ENCODE data around the gene CCT6B. TPM values are rescaled to one million over a fixed set of nuclear protein-coding genes. Genes with fewer than 3 reads are reported as not detected.

Gene CCT6B
- polyA plus RNA-seq, 1 donor from 2014 or later = 2.1 TPM

GRCh38 chr17:34998205-34998604, 36.9 kb upstream of the CCT6B start:
- no peak overlapping the region for H3K4me2 ChIP-seq (ENCODE audit: low read length)
- no peak overlapping the region for H3K4me3 ChIP-seq (ENCODE audit: low read length)
- TF ChIP-seq MXI1 (conservative IDR thresholded peaks at IDR 0.05; ENCODE audit: poor library complexity, severe bottlenecking) (no peak), CTCF (IDR thresholded peaks at IDR 0.05; ENCODE audit: poor library complexity, severe bottlenecking) (peak; percentile 62), RAD21 (conservative IDR thresholded peaks at IDR 0.05) (peak; percentile 69), EP300 (conservative IDR thresholded peaks at IDR 0.05; ENCODE audit: poor library complexity, severe bottlenecking) (no peak), SMC3 (conservative IDR thresholded peaks at IDR 0.05; ENCODE audit: poor library complexity) (peak; percentile 63), POLR2AphosphoS5 (IDR thresholded peaks at IDR 0.05) (no peak)
- H3K27me3 ChIP-seq (ENCODE audit: insufficient read depth, low read depth, low read length) = no peaks in the 10 kb centered on the region
- H3K9me2 ChIP-seq (ENCODE audit: insufficient read depth, low read length) = no peaks in the 10 kb centered on the region
- H4K20me1 ChIP-seq (ENCODE audit: insufficient read depth) = no peaks in the 10 kb centered on the region
- H3K9me3 ChIP-seq (ENCODE audit: low read length) = no peaks in the 10 kb centered on the region
- no peak overlapping the region for H3K27ac ChIP-seq (ENCODE audit: low read length)
- no peaks in the 10 kb centered on the region for H3K36me3 ChIP-seq (ENCODE audit: insufficient read depth, low read length)
- H3F3A ChIP-seq (ENCODE audit: insufficient read depth, low read length, poor library complexity, severe bottlenecking) = no peaks in the 10 kb centered on the region
- H2AFZ ChIP-seq (ENCODE audit: low read depth, low read length) = no peak overlapping the region
- no peak overlapping the region for H3K9ac ChIP-seq (ENCODE audit: low read length)
- H3K79me2 ChIP-seq (replicated peaks; ENCODE audit: insufficient read depth, low read length) = no peaks in the 10 kb centered on the region

GRCh38 chr17:34997355-34997862, 36.1 kb upstream of the CCT6B start:
- Histone ChIP-seq H4K20me1 (ENCODE audit: insufficient read depth) (no peaks in the 10 kb centered on the region), H3K36me3 (ENCODE audit: insufficient read depth, low read length) (no peaks in the 10 kb centered on the region), H2AFZ (ENCODE audit: low read depth, low read length) (no peak overlapping the region), H3K27ac (ENCODE audit: low read length) (no peak overlapping the region), H3K9ac (ENCODE audit: low read length) (no peak overlapping the region), H3K4me3 (ENCODE audit: low read length) (no peak overlapping the region), H3K79me2 (replicated peaks; ENCODE audit: insufficient read depth, low read length) (no peaks in the 10 kb centered on the region), H3F3A (ENCODE audit: insufficient read depth, low read length, poor library complexity, severe bottlenecking) (no peaks in the 10 kb centered on the region), H3K9me2 (ENCODE audit: insufficient read depth, low read length) (no peaks in the 10 kb centered on the region), H3K9me3 (ENCODE audit: low read length) (no peaks in the 10 kb centered on the region), H3K4me2 (ENCODE audit: low read length) (no peak overlapping the region), H3K27me3 (ENCODE audit: insufficient read depth, low read depth, low read length) (no peaks in the 10 kb centered on the region)
- no peak for TF ChIP-seq POLR2AphosphoS5 (IDR thresholded peaks at IDR 0.05)
- TF ChIP-seq REST (IDR thresholded peaks at IDR 0.05; ENCODE audit: borderline replicate concordance) = no peak
- TF ChIP-seq RAD21 (conservative IDR thresholded peaks at IDR 0.05) = no peak
- TF ChIP-seq EP300 (conservative IDR thresholded peaks at IDR 0.05; ENCODE audit: poor library complexity, severe bottlenecking) = no peak
- TF ChIP-seq CTCF (IDR thresholded peaks at IDR 0.05; ENCODE audit: poor library complexity, severe bottlenecking) = no peak
- TF ChIP-seq MXI1 (conservative IDR thresholded peaks at IDR 0.05; ENCODE audit: poor library complexity, severe bottlenecking) = no peak
- TF ChIP-seq SMC3 (conservative IDR thresholded peaks at IDR 0.05; ENCODE audit: poor library complexity) = no peak
- no peak for TF ChIP-seq EZH2 (IDR thresholded peaks at IDR 0.05; ENCODE audit: borderline replicate concordance, insufficient read depth, low read length, poor library complexity, severe bottlenecking)
- no peak for TF ChIP-seq TAF1 (IDR thresholded peaks at IDR 0.05; ENCODE audit: low read depth)
